Measurements from ENCODE around the gene BCL7A.
A peak's percentile ranks its signal among the peaks of the same experiment; 100 is the strongest.
"Not testable (repeated sequence)": the region's sequence is repeated elsewhere in the genome, so short reads cannot be mapped to it uniquely, and the experiment has no call there.

BCL7A gene

GRCh38 chr12:122028165-122028904 is 6.7 kb downstream of the BCL7A start:
- no peak for DNase-seq

- peak; percentile 27 to 54 for DNase-seq
Measured at GRCh38 chr12:122028905-122029560, 7.3 kb downstream of the BCL7A start.

- DNase-seq = no peak
Measured at GRCh38 chr12:122029620-122030423, 8.1 kb downstream of the BCL7A start.

GRCh38 chr12:122030424-122031035 is 8.8 kb downstream of the BCL7A start:
- no peak for DNase-seq

- peak; percentile 26 to 34 for DNase-seq
Measured at GRCh38 chr12:122031342-122032216, 9.9 kb downstream of the BCL7A start.

GRCh38 chr12:122032580-122032979 is 10.9 kb downstream of the BCL7A start:
- DNase-seq = no peak

GRCh38 chr12:122035292-122035691 is 13.6 kb downstream of the BCL7A start:
- no peak for DNase-seq

GRCh38 chr12:122036153-122036552 is 14.5 kb downstream of the BCL7A start:
- DNase-seq = no peak

GRCh38 chr12:122040579-122041386 is 19.1 kb downstream of the BCL7A start:
- DNase-seq = no peak

- DNase-seq = not testable (repeated sequence)
Measured at GRCh38 chr12:122041458-122041857, 19.8 kb downstream of the BCL7A start.

- DNase-seq = no peak
Measured at GRCh38 chr12:122042910-122043309, 21.2 kb downstream of the BCL7A start.

GRCh38 chr12:122043476-122043875 is 21.8 kb downstream of the BCL7A start:
- no peak for DNase-seq

GRCh38 chr12:122045262-122045661 is 23.6 kb downstream of the BCL7A start:
- no peak for DNase-seq

- DNase-seq = no peak
Measured at GRCh38 chr12:122046145-122046544, 24.5 kb downstream of the BCL7A start.

- DNase-seq = no peak
Measured at GRCh38 chr12:122048151-122048550, 26.5 kb downstream of the BCL7A start.

- DNase-seq = no peak
Measured at GRCh38 chr12:122049827-122050226, 28.1 kb downstream of the BCL7A start.

- DNase-seq = no peak
Measured at GRCh38 chr12:122050706-122051105, 29.0 kb downstream of the BCL7A start.

GRCh38 chr12:122051231-122051876 is 29.7 kb downstream of the BCL7A start:
- DNase-seq = no peak

GRCh38 chr12:122052285-122052684 is 30.6 kb downstream of the BCL7A start:
- DNase-seq = no peak

GRCh38 chr12:122054842-122055520 is 33.3 kb downstream of the BCL7A start:
- no peak for DNase-seq
